Dermis blood vessel endothelial cell (primary cell): ENCODE data around the gene NQO2. TPM values are rescaled to one million over a fixed set of nuclear protein-coding genes. Genes with fewer than 3 reads are reported as not detected.
"Not testable (repeated sequence)": the region's sequence is repeated elsewhere in the genome, so short reads cannot be mapped to it uniquely, and the experiment has no call there.

ENCODE experiments used
- DNase-seq: peaks from one replicate; pipeline ENCODE4 v3.0.0; 2010
- total RNA-seq: library from RNA; depleted of rRNA; stranded (reverse); fragments of >200 nt; gene quantifications from 2 replicates; pipeline ENCODE4 v1.2.3, GENCODE V29; 2014

NQO2 gene
- total RNA-seq, 1 donor from 2014 or later = 22.5 TPM

GRCh38 chr6:2970034-2970685 lies 29.5 kb upstream of the NQO2 start:
- DNase-seq = no peak

DNA sequence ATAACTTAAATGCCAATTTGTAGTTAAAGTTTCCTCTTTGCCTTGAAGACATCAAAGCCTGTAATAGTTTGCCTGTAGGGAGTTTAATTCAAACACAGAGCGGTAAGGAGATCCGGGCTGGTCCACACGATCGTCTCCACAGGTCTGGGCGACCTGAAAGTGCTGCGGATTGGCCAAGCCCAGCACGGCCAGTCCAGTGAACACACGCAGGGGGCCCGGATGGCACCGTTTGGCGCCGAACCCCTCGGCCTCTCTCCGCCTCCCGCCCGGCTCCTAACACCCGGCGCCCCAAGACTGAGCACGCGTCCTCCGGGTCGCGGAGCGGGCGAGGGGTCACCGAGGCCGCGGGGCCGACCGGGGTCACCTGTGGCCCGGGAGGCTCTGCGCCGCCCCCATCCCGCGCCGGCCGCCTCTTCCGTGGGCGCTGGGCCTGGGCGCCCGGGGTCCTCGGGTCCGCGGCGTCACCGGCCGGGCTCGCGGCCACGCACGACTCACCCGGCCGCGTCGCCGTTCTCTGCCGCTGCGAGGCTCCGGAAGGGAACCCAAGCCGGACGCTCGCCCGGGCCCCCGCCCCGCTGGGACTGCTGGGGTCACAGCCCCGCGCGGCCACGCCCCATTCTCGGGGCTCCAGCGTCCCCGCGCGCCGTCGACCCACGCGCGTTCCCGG lies 28.8 kb upstream of the NQO2 start:
- peak; percentile 69 for DNase-seq

- DNase-seq = peak; percentile 81
Observed at GRCh38 chr6:2971420-2972218, 28.1 kb upstream of the NQO2 start, which contains the start of gene SERPINB6. TSS of gene SERPINB6 (minus strand) at chr6:2971567. CDS start at chr6:2959332, 12,235 bp downstream.

GRCh38 chr6:2972219-2972487 lies 27.5 kb upstream of the NQO2 start:
- DNase-seq = not testable (repeated sequence)

DNA sequence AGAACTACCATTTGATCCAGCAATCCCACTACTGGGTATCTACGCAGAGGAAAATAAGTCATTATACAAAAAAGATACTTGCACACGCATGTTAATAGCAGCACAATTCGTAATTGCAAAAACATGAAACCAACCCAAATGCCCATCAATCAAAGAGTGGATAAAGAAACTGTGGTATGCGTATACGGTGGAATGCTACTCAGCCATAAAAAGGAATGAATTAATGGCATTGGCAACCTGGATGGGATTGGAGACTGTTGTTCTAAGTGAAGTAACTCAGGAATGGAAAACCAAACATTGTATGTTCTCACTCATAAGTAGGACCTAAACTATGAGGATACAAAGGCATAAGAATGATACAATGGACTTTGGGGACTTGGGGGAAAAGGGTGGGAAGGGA lies 27.0 kb upstream of the NQO2 start:
- DNase-seq = not testable (repeated sequence)

DNA sequence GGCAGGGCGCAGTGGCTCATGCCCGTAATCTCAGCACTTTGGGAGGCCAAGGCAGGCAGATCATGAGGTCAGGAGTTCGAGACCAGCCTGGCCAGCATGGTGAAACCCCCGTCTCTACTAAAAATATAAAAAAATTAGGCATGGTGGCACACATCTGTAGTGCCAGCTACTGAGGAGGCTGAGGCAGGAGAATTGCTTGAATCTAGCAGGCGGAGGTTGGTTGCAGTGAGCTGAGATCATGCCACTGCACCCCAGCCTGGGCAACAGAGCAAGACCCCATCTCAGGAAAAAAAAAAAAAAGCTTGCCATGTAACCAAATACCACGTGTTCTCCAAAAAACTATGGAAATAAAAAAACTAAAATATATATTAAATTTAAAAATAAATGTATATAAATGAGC lies 26.5 kb upstream of the NQO2 start:
- DNase-seq = not testable (repeated sequence)

DNA sequence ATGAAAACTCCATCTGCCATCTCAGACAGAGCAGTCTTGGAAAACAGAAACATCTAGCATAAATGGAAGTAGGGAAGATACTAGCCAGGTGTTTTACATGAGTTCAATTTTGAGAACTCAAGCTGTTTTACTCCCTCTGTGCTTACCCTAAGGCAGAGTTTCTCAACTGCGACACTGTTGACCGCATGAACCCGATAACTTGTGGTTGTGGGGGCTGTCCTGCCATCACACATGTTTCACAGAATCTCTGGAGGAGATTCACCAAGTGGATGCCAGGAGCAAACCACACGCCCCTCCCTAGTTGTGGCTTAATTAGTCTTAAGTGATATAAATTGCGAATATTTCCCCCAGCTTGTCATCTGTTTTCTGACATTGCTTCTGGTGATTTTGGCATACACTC lies 26.0 kb upstream of the NQO2 start:
- no peak for DNase-seq

- DNase-seq = no peak
Observed at GRCh38 chr6:2976060-2976459, 23.6 kb upstream of the NQO2 start.

GRCh38 chr6:2976571-2977085 lies 23.1 kb upstream of the NQO2 start:
- peak; percentile 71 for DNase-seq

DNA sequence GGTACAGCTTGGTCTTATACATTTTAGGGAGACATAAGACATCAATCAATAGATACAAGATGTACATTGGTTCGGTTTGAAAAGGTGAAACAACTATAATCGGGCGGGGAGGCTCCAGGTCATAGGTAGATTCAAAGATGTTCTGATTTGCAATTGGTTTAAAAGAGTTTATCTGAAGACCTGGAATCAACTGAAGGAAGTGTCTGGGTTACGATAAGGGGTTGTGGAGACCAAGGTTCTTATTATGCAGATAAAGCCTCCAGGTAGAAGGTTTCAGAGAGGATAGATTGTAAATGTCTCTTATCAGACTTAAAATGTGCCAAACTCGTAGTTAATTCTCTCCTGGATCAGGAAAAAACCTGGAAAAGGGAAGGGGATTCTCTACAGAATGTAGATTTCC lies 22.4 kb upstream of the NQO2 start:
- DNase-seq = no peak

DNA sequence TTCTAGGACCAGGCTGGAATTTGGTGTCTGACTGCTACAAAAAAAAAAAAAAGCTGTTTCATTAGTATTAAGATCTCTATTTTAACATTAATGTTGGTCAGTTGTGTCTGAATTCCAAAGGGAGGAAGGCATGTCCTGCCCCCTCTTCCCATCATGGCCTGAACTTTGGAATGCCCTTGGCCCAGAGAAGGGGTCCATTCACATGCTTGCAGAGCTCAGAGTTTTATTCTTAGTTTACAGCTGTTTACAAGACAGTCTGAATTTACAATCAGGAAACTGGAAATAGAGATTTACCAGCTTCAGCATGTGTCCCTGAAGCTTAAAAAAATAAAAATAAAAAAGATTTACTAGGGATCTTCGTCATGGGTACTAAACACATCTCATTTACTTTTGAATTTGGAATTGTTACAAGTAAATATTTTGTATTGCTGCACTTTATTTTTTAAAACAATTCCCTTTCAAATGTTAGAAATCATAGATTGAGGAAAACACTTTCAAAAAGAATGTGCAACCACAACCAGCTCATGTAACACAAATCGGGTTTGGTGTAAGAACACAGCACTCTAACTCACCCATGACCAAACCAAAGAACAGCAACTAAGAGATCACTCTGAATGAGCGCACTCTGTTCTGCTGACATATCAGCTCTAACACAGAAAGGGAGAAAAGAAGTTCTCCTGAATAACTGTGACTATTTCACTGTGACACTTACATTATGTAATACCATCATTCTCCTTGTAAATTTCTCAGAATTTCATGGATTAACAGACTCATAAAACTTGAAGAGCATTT lies 21.7 kb upstream of the NQO2 start:
- DNase-seq = no peak

GRCh38 chr6:2978923-2979322 lies 20.8 kb upstream of the NQO2 start:
- DNase-seq = no peak

- no peak for DNase-seq
Observed at GRCh38 chr6:2979819-2980464, 19.8 kb upstream of the NQO2 start.

DNA sequence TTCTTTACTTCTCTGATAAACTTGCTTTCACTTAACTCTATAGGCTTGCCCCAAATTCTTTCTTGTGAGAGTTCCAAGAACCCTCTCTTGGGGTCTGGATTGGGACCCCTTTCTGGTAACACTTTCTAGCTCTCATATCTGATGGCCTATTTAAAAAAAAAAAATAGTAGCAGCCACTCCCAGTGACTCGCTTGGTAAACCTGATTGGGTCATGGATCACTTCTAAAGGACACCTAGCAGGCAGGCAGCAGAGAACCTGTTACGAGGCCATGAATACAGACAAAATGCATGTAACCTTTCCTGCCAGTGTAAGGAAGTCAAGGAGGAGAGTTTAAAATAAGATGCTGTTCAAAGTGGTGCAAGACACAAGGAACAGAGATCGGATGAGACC lies 19.2 kb upstream of the NQO2 start:
- no peak for DNase-seq

DNA sequence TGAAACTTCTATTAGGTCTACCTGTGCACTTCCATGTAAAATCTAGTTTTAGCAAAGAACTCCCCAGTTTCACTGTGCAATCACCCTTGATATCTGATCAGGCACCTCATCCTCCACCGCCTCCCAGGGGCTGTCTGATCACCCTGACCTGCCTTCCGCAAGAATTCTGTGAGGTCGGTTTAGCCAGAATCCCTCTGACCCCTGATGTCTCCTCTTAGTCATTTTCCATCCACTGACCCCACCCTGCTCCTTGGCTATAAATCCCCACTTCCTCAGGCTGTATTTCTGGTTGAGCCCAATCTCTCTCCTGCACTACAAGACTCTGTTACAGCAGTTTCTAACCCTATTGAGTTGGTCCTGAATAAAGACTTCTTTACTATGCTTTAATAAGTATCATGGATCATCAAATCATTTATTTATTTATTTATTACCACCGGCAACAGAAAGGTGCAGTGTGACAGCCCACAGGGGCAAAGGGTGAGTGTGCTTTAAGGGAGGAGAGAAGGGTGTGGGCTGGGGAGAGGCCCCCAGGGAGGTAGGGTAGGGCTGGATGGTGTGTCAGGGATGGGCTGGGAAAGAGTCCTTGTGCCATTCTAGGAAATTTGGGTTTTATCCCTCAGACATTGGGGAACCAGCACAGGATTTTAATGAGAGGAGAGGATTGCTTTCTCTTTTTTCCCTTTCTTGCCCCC lies 17.1 kb upstream of the NQO2 start:
- DNase-seq = no peak

- DNase-seq = no peak
Observed at GRCh38 chr6:2984738-2985406, 14.8 kb upstream of the NQO2 start.

- DNase-seq = no peak
Observed at GRCh38 chr6:2986722-2987221, 12.9 kb upstream of the NQO2 start.

GRCh38 chr6:2988094-2988425 lies 11.6 kb upstream of the NQO2 start:
- DNase-seq = no peak

- peak; percentile 97 for DNase-seq
Observed at GRCh38 chr6:2988426-2989331, 11.0 kb upstream of the NQO2 start.
